IPS DF 4.7 (cell line): ENCODE results near the gene ZNF335.

Source experiments
- DNase-seq: peaks from one replicate; pipeline ENCODE4 v3.0.0-alpha.2; 2013; ENCODE audit warnings: low spot score; ENCODE audit errors: extremely low read depth

Gene ZNF335

DNA sequence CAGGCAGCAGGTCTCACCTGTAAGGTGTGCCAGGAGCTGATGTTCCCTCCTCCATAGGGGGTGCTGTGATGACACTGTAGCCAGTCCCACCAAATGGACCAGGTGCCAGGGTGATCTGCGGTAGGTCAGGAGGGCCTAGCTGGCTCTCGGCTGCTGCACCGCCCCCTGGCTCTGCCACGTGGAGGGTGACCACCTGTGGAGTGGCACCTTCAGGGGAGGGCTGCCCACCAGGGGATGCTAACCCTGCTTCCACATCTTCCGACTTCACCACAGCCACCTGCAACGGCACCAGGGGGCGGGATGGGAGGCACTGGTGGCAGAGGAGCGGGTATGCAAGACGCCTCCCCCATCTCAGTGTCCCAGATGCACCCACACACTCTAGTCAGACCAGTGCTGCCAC, 18.3 kb downstream of the ZNF335 start:
- DNase-seq, result no peak

DNA sequence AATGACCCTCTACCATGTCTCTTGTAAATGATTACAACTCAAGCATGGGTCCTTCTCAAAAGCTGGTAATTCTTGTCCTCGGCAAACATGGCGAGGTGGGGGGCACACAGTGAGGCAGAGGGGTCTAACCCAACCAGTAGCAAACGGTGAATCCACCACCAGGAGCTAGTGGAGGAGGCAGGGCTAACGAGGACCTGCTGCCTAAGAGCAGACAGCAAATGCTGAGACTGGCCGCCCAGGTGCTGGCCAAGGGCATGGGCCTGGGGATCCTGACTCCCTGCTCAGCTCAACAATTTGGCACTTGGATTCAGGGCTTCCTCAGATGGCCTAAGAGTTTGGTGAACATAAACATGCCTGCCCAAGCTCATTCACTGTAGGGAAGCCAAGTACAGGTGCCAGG, 19.1 kb downstream of the ZNF335 start:
- no peak for DNase-seq

DNA sequence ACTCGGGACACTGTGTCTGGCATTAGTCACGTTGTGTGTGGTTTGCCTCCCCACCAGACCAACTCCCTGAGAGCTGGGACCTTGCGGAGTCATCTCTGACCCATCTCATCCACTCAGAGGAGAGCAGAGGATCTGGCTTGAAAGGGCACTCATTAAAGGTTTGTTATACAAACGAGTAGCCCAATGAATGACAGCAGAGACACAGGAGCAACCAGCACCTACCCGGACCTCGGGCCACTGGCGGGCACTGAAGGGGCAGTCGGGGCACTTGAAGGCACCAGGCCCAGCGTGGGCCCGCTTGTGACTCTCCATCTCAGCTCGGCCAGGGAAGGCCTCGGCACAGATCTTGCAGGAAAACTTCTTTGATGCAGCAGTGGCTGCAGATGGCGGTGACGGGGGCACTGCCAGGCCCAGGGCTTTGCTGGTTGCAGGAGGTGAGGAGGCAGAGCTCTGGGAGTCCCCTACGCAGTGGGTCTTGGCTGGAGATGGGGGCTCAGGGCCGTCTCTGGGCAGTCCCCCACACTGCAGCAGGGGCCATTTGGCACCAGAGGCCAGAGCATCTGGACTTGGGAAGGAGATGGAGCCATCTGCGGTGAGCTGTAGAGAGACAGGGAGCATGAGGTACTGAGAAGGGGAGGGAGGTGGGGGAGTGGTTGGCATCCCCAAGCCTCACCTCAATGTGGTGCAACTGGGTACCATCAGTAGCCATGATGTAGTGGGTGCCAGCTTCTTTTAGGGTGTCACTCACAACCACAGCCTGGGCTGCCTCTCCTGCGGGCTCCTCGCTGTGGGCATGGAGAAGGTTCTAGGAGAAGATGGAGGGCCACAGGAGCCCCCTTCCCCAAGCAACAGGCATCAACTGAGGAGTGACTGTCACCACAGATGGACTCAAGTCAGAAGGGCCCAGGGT, 19.8 kb downstream of the ZNF335 start:
- DNase-seq, result no peak

DNA sequence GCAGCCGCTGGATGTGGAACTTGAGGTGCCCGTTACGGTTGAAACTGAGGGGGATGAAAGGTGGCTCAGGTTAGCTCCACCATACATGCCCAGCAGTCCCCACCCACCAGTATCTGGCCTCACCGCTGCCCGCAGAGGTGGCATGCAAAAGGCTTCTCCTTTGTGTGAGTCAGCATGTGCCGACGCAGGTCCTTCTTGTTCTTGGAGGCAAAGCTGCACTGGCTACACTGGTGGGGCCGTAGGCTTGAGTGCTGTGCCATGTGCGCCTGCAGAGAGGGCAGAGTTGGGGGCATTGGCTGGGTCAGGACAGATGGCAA, 21.7 kb downstream of the ZNF335 start:
- DNase-seq, result no peak

DNA sequence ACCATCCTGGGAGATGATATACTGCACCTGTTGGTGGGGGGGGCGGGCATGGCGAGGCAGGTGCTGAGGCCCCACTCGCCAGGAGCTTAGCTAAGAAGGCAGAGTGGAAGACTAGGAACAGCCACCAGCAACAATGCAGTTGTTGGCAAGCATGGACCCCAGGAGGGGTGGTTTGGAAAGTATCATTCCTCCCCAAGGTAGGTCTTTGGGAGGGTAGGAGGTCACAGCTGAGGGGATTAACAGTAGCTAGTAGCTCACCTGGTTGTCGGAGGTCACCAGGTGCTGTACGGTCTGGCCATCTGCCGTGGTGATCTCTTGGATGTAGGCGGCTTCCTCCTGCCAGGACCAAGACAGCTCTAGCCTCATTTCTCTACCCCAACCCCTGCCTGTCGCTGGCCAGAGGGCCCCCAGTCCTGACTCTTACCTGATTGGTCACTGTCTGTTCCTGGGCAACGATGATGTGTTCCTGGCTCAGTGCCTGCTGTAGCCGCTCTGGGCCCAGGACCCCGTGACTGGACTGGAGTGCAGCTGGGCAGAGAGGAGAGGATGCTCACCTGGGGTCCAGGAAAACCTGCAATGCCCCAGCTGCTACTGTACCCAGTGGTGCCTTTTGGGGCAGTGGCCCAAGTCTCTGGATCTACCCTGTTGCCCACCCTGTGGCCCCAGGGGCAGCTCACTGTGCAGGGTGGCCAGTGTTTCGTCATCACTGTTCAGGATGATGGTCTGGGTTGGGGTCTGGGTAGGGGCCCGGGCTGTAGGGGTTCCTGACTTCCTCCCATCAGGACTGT, 22.3 kb downstream of the ZNF335 start:
- DNase-seq, result no peak

DNA sequence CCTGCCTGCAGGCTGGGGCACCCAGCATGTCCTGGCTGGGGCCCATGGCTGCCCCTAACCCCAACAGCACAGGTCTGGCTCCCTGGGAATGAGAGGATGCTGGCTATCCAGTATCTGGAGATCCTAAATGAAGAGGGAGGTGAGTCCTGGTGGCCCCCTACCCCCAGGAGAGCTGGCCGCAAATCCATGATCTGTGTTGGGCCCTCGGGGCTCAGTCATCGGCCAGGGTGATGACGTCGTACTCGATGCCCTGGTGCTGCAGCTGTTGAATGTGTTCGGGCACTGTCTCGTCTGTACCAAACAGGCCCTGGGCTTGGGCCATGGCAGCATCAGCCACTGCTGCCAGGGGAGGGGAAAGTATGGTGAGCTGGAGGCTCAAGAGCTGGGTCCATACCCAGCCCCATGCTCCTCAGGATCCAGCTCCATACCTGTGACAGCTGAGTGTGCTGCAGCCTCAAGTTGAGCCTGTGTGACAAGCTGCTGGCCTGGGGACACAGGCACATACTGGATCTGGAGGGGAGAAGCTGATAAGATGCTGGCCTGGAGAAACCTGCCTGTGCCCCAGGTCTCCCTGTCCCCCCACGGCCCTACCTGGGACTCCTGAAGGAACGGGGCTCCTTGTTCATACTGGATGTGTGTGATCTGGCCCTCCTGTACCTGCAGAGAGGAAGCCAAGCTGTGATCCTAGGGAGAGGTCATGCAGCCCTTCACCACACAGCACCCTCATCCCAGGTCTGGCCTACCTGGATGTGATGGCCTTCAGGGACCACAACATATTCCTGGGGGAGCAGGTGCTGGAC, 23.1 kb downstream of the ZNF335 start:
- DNase-seq, result no peak

DNA sequence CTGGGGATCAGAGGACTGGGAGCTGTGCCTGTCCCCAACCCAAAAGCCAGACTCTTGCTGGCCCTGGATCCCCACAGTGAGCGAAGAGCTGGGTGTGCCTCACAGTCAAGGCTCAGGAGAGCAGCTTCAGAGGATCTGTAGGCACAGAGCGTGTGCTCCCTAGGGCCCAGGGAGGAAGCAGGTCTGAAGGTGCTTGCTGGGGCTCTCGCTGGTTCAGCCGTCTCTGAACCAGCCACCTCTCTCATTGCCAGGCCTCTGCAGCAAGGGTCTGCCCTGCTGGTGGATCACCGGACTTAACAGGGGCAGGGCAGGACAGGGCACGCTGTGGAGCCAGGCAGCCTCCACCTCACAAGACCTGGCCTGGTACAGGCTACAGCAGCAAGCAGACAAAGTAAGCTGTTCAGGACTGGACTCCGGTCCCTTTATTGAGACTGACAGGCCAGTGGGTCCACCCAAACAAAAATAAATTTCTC, 23.7 kb downstream of the ZNF335 start:
- DNase-seq, result no peak

DNA sequence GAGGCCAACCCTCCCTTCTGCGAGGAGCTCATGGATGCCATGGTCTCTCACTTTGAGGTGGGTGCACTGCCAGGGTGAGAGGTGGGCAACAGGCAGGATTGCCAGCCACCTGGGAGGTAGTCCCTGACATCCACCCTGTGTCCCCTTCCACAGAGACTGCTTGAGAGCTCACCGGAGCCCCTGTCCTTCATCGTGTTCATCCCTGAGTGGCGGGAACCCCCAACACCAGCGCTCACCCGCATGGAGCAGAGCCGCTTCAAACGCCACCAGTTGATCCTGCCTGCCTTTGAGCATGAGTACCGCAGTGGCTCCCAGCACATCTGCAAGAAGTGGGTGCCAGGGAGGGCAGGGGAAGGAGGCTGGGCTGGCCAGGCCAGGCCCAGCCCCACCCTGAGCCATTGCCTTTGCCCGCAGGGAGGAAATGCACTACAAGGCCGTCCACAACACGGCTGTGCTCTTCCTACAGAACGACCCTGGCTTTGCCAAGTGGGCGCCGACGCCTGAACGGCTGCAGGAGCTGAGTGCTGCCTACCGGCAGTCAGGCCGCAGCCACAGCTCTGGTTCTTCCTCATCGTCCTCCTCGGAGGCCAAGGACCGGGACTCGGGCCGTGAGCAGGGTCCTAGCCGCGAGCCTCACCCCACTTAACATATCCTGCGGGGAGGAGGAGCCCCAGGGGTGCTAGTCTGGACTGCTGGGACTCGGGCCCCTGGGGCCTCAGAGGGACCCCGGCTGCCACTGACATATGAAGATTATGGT, 24.7 kb downstream of the ZNF335 start:
- DNase-seq, result no peak

DNA sequence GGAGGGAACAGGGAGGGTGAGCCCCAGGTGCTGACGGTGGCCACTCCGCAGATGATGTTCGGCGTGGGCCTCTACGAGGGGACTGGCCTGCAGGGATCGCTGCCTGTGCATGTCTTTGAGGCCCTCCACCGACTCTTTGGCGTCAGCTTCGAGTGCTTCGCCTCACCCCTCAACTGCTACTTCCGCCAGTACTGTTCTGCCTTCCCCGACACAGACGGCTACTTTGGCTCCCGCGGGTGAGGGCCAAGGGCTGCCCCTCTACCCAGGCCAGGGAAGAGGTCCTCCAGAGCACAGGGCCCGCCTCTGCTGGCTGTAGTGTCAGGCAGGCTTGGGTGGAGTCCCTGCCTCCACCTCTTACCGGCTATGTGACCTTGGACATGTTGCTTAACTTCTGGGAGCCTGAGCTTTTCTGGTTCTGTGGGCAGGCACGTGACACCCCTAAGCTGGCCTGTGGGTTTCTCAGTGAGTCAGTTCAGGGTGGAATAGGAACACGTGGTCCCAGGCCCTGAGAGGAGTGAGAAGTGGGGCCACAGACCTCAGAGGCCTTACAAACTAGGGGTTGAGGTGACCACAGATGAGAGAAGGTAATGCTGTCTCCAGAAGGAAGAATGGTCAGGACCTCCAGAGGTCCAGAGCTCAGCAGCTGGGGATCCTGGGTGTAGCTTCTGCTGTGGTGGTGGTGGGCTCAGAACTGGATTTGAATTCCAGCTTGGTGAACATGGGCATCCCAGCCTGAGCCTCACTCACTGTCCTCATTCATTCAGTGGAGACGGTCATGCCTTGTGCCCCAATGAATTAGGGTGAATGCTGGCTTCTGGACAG, 25.6 kb downstream of the ZNF335 start:
- DNase-seq, result no peak

DNA sequence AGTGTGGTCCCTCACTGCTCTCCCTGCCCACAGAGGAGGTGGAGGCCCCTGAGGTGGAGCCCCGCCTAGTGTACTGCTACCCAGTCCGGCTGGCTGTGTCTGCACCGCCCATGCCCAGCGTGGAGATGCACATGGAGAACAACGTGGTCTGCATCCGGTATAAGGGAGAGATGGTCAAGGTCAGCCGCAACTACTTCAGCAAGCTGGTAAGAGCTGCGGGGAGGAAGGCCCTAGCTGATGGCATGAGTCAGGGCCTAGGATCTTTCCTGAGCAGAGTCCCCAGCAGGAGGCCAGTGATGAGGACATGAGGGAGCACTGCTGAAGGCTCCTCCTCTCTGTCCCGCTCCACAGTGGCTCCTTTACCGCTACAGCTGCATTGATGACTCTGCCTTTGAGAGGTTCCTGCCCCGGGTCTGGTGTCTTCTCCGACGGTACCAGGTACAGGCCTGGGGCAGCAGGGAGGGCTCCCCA, 26.3 kb downstream of the ZNF335 start:
- DNase-seq, result no peak

DNA sequence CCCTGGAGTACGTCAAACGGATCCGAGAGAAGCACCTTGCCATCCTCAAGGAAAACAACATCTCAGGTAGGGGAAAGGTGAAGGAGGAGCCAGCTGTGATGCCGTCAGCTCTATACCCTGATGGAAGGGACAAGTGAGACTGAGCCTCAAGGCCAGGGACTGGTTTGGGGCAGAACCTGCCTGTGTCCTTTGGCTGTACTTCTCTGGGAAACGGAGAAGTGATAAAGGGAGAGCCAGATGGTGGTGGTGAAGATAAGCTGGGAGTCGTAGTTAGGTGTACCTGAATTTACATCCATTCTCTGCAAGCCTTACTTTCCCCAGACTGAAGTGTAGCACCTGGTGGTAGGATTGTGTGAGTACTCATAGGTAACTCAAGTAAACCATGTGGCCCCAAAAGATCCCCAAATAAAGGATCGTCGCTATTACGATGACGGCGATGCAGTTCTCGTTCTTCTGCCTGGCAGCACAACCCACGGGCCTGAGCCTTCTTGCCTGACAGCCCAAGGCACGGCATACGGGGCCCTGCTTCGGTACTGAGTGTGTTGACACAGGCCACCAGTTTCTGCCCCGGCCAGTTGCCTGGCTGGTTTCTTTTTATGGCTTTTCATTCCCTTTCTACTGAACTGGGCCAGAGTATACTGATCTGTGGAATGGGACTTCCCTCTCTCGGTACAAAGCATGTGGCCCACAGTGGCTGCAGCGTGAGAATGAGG, 26.9 kb downstream of the ZNF335 start:
- no peak for DNase-seq

DNA sequence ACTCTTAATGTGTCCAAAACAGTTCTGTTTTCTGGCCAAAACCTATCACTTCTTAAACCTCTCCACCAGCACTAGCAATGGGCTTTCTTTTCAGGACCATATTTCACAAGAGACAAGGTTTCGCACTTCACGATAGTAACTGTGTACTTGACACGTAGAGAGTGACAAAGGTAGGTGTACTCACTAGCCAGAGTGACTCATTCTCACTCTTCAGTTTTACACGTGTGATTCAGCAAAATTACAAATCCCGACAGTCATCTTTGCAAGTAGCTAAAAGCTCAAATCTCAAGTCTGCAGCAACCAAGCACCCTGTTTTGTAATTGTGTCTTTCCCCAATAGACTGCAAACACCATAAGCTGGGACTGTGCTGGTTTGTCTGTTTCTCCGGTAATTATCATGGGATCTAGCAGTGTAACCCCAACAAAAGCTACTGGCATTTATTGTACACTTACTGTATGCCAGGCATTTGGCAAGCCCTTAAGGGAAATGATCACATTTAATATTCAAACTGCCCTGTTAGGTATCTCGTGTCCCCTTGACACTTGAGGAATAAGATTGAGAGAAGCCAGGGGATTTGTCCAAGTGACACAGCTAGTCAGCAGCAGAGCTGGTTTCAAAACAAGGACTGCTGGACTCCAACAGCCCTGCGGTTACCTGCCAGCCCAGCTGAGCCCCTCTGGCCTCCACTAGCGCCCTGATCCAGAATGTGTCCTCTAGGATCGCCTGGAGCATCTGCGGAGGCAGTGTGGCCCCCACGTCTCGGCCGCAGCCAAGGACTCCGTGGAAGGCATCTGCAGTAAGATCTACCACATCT, 27.6 kb downstream of the ZNF335 start:
- no peak for DNase-seq

DNA sequence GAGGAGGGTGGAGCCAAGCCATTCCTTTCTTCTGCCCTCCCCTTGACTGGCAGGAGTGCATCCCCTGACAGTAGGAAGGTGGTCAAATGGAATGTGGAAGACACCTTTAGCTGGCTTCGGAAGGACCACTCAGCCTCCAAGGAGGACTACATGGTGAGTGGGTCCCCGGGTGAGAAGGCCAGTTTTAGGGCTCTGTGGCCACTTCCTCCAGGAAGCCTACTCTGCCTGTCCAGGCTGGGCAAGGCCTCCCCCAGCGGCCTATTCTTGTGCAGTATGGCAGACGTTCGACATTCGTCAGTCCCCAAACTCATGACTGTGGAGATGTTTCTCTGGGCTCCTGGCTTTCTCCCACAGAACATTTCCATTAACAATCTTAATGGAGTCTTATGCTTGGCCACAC, 28.4 kb downstream of the ZNF335 start:
- DNase-seq, result no peak

DNA sequence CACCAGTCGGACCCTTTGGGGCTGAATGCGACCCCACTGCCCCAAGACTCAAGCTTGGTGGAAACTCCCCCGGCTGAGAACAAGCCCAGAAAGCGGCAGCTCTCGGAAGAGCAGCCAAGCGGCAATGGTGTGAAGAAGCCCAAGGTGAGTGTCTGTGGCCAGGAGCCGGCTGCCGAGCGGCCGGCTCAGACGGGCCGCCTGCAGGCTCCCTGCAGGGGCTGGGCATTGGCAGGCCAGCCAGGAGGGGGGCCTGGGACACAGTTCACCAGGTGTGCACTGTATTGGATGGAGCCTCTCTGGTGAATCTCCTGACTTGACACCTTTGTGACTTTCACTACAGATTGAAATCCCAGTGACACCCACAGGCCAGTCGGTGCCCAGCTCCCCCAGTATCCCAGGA, 31.5 kb downstream of the ZNF335 start:
- DNase-seq, result no peak

DNA sequence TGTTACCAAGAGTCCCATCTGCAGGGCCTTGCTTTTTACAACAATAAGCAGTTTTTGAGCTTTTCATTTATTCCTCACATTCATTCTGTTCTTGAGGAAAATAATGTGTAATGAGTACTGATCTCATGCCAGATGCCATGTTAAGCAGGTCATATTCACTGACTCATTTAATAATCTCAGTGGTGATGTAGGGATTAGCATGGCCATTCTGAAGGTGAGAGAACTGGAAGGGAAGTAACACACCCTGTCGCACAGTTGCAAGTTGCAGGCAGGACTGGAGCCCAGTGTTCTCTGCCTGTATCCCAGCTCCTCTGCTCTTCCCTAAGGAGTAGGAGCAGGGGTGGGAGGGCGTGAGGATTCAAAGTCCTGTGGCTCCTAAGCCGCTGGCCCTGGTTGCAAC, 31.9 kb downstream of the ZNF335 start:
- no peak for DNase-seq

DNA sequence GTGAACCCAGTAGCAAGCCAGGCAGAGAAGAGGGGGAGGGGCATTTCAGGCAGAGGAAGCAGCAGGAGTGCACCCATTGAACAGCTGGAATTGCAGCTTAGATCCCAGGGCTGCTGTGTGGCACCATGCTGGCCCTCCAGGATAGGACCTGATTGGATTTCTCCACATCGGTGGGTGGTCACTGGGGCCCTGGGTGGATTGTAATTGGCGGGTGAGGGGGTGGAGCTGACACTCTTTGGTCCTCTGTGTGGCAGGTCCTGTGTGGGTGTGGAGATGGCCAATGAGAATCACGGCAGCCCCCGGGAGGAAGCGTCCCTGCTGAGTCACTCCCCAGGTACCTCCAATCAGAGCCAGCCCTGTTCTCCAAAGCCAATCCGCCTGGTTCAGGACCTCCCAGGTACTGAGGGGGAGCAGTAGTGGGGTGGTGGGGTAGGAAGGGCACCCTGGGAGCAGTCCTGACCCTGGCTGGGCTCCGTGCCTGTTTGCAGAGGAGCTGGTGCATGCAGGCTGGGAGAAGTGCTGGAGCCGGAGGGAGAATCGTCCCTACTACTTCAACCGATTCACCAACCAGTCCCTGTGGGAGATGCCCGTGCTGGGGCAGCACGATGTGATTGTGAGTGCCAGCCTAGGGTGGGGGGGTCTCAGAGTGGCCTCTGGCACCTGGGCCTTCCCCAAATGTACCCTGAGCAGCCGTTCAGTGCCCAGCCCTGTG, 33.1 kb downstream of the ZNF335 start:
- no peak for DNase-seq

DNA sequence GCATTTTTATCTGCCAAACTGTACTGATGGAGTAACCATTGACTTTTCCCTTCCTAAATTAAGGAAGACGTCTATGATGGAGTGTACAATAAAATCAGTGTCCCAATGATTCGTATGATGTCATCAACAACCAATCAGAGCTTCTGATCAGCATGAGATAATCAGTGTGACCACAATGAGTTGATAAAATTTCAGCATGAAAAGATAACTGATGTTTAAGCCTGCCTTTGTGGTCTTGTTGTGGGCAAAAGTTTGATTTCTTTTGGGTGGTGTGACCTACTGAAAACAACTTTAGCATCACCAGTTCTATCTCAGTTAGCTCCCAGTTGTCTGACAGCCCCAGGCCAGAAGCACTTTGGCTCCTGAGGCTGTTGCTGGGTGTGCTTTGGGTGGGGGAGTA, 34.2 kb downstream of the ZNF335 start:
- DNase-seq, result no peak

DNA sequence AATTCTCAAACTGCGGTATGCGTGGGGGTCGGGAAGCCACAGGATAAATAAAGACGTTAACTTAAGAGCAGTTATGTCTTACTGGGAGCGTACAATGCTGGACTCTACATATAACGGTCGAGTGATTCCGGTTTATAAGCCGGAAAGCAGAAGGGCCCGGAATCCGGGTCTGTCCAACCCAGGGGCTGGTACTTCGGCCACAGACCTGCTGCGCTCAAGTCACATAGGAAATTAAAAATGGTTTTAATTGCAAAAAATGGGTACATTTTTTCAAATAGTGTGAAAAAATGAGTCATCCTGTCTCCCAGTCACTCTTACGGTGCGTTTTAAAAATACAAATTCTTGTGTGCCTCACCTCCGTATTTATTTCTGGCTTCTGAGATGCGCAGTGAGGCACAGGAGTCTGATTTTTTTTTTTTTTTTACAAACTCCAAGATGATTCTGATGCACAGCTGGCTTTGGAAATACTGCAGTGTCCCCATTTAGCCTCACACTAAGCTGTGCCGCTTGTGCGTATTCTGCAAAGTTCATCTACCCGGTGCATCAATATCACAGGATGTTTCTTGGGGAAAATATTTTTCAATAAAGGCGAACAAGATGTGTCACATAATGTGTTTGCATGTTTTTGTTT, 36.5 kb downstream of the ZNF335 start:
- DNase-seq, result no peak
